Measurements from ENCODE around the gene TIMM17A.

DNA sequence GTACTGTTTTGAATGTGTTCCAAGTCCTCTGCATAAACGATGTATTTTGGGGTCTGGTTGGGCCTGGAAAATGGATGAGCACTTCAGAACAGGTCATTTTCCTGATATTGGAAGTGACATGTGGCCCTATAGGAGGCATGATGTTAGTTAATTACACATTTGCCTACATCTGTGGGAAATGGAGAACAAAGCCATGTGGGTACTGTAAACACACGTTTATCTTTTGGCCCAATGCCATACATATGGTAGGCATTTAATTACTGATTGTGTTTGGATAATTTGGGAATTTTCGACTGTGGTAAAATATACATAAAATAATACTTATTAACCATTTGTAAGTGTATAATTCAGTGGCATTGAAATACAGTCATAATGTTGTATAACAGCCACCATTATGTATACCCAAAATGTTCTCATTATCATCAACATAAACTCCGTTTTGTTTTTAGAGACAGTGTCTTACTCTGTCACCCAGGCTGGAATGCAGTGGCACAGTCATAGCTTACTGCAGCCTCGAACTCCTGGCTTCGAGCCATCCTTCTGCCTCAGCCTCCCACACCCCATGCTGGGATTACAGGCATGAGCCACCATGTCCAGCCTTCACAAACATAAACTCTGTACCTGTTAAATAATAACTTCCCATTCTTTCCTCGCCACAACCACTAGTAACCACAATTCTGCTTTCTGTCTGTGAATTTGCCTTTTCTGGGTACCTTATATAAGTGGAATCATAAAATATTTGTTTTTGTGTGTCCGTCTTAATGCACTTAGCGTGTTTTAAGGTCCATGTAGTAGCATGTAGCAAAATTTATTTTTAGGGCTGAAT is 15.2 kb downstream of the TIMM17A start:
- no peak for TF ChIP-seq POLR2A (IDR thresholded peaks at IDR 0.05)
- TF ChIP-seq, protein P1, sequence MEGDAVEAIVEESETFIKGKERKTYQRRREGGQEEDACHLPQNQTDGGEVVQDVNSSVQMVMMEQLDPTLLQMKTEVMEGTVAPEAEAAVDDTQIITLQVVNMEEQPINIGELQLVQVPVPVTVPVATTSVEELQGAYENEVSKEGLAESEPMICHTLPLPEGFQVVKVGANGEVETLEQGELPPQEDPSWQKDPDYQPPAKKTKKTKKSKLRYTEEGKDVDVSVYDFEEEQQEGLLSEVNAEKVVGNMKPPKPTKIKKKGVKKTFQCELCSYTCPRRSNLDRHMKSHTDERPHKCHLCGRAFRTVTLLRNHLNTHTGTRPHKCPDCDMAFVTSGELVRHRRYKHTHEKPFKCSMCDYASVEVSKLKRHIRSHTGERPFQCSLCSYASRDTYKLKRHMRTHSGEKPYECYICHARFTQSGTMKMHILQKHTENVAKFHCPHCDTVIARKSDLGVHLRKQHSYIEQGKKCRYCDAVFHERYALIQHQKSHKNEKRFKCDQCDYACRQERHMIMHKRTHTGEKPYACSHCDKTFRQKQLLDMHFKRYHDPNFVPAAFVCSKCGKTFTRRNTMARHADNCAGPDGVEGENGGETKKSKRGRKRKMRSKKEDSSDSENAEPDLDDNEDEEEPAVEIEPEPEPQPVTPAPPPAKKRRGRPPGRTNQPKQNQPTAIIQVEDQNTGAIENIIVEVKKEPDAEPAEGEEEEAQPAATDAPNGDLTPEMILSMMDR (IDR thresholded peaks at IDR 0.05): no peak
